HEK293 (cell line): ENCODE results near the gene DLX4.

Experiments used
- CTCF ChIA-PET: fragments of 350-600 bp; formaldehyde crosslinking; extraction: SDS; loops from one replicate; lab custom pipeline; 2021; ENCODE audit warnings: antibody characterized with exemption; lab: Yijun Ruan, JAX
- POLR2A ChIA-PET: fragments of 300-600 bp; formaldehyde crosslinking; extraction: SDS; loops from one replicate; lab custom pipeline; 2020; ENCODE audit warnings: antibody characterized with exemption, inconsistent platforms; lab: Yijun Ruan, JAX
- H3K27ac ChIP-seq: fragments of 200-500 bp; sonication (Bioruptor generic); 2 replicates; pipeline ENCODE4 v1.5.1; 2014; ENCODE audit warnings: low read depth, low read length, control low read depth, inconsistent platforms; ENCODE audit errors: extremely low read depth
- H3K36me3 ChIP-seq, 2 experiments: fragments of 200-500 bp in 1 of 2; sonication (Bioruptor generic) in 1 of 2; 1 replicate in 1 of 2; 2 replicates in 1 of 2; pipeline ENCODE4 v1.5.1; 2014 to 2017; ENCODE audit warnings: inconsistent platforms in 2 of 2, low read length in 2 of 2; ENCODE audit not compliant: control insufficient read depth in 2 of 2, insufficient read depth in 1 of 2
- H3K4me1 ChIP-seq: fragments of 200-500 bp; sonication (Bioruptor generic); 2 replicates; pipeline ENCODE4 v1.5.1; 2014; ENCODE audit warnings: mild to moderate bottlenecking, low read length, inconsistent platforms; ENCODE audit not compliant: control insufficient read depth, insufficient read depth
- H3K4me3 ChIP-seq: 2 replicates; pipeline ENCODE4 v1.5.1; 2011; ENCODE audit warnings: low read depth, mild to moderate bottlenecking, control low read depth, low read length, moderate library complexity
- H3K9me3 ChIP-seq: fragments of 200-500 bp; sonication (Bioruptor generic); 2 replicates; pipeline ENCODE4 v1.5.1; 2014; ENCODE audit warnings: low read depth, low read length, inconsistent platforms; ENCODE audit not compliant: control insufficient read depth, insufficient read depth
- EGR2 ChIP-seq: fragments of 450-650 bp; formaldehyde crosslinking; IDR thresholded peaks from 2 replicates; pipeline ENCODE4 v1.5.1; 2016; ENCODE audit warnings: low read depth, missing biosample characterization, missing genetic modification characterization
- GLIS2 ChIP-seq: fragments of 450-650 bp; formaldehyde crosslinking; IDR thresholded peaks from 2 replicates; pipeline ENCODE4 v1.5.1; 2016; ENCODE audit warnings: missing biosample characterization, missing genetic modification characterization
- HOXD13 ChIP-seq: sonication (generic); formaldehyde crosslinking; IDR thresholded peaks from 2 replicates; pipeline ENCODE4 v1.8.0; 2022; ENCODE audit warnings: missing genetic modification reagents, borderline replicate concordance
- MEIS1 ChIP-seq: sonication (generic); formaldehyde crosslinking; IDR thresholded peaks from 2 replicates; pipeline ENCODE4 v1.8.1; 2022; ENCODE audit warnings: missing genetic modification reagents, mild to moderate bottlenecking, borderline replicate concordance
- YY2 ChIP-seq: fragments of 450-650 bp; formaldehyde crosslinking; IDR thresholded peaks from 2 replicates; pipeline ENCODE4 v1.5.1; 2016; ENCODE audit warnings: missing biosample characterization, missing genetic modification characterization
- ZFP41 ChIP-seq: fragments of 450-650 bp; formaldehyde crosslinking; IDR thresholded peaks from 2 replicates; pipeline ENCODE4 v1.5.1; 2016; ENCODE audit warnings: missing biosample characterization, missing genetic modification characterization, borderline replicate concordance
- ZNF114 ChIP-seq: fragments of 450-650 bp; formaldehyde crosslinking; IDR thresholded peaks from 2 replicates; pipeline ENCODE4 v1.5.0; 2017; ENCODE audit warnings: missing biosample characterization, missing genetic modification characterization
- ZNF132 ChIP-seq: fragments of 450-650 bp; formaldehyde crosslinking; IDR thresholded peaks from 2 replicates; pipeline ENCODE4 v1.5.1; 2017; ENCODE audit warnings: missing biosample characterization, missing genetic modification characterization, borderline replicate concordance
- ZNF211 ChIP-seq: fragments of 450-650 bp; formaldehyde crosslinking; IDR thresholded peaks from 2 replicates; pipeline ENCODE4 v1.5.1; 2016; ENCODE audit warnings: low read depth, missing biosample characterization, missing genetic modification characterization
- ZNF23 ChIP-seq: fragments of 450-650 bp; formaldehyde crosslinking; IDR thresholded peaks from 2 replicates; pipeline ENCODE4 v1.5.1; 2016; ENCODE audit warnings: missing biosample characterization, missing genetic modification characterization, borderline replicate concordance
- ZNF335 ChIP-seq: fragments of 450-650 bp; formaldehyde crosslinking; conservative IDR thresholded peaks from 2 replicates; pipeline ENCODE4 v1.5.1; 2016; ENCODE audit warnings: missing biosample characterization, missing genetic modification characterization
- ZNF416 ChIP-seq: fragments of 450-650 bp; formaldehyde crosslinking; IDR thresholded peaks from 2 replicates; pipeline ENCODE4 v1.5.1; 2016; ENCODE audit warnings: missing biosample characterization, missing genetic modification characterization
- ZNF521 ChIP-seq: fragments of 450-650 bp; formaldehyde crosslinking; IDR thresholded peaks from 2 replicates; pipeline ENCODE4 v1.5.1; 2017; ENCODE audit warnings: missing biosample characterization, mild to moderate bottlenecking, missing genetic modification characterization
- ZNF670 ChIP-seq: fragments of 450-650 bp; formaldehyde crosslinking; IDR thresholded peaks from 2 replicates; pipeline ENCODE4 v1.5.1; 2016; ENCODE audit warnings: missing biosample characterization, missing genetic modification characterization, low read depth
- ZNF791 ChIP-seq: fragments of 450-650 bp; formaldehyde crosslinking; IDR thresholded peaks from 2 replicates; pipeline ENCODE4 v1.5.1; 2016; ENCODE audit warnings: missing biosample characterization, missing genetic modification characterization
- ZSCAN16 ChIP-seq: fragments of 450-650 bp; formaldehyde crosslinking; IDR thresholded peaks from 2 replicates; pipeline ENCODE4 v1.5.1; 2016; ENCODE audit warnings: missing biosample characterization, missing genetic modification characterization
- TF ChIP-seq, protein P1 (sequence below): fragments of 450-650 bp; formaldehyde crosslinking; IDR thresholded peaks from 2 replicates; pipeline ENCODE4 v1.5.1; 2017; ENCODE audit warnings: missing biosample characterization, missing genetic modification characterization
- TF ChIP-seq, protein P2 (sequence below): fragments of 450-650 bp; formaldehyde crosslinking; IDR thresholded peaks from 2 replicates; pipeline ENCODE4 v1.5.1; 2016; ENCODE audit warnings: missing biosample characterization, missing genetic modification characterization
- TF ChIP-seq, protein P3 (sequence below): fragments of 450-650 bp; formaldehyde crosslinking; IDR thresholded peaks from 2 replicates; pipeline ENCODE4 v1.5.1; 2017; ENCODE audit warnings: missing biosample characterization, missing genetic modification characterization
- TF ChIP-seq, protein P4 (sequence below): fragments of 450-650 bp; formaldehyde crosslinking; IDR thresholded peaks from 2 replicates; pipeline ENCODE4 v1.5.1; 2016; ENCODE audit warnings: missing biosample characterization, missing genetic modification characterization

The DLX4 gene

DNA sequence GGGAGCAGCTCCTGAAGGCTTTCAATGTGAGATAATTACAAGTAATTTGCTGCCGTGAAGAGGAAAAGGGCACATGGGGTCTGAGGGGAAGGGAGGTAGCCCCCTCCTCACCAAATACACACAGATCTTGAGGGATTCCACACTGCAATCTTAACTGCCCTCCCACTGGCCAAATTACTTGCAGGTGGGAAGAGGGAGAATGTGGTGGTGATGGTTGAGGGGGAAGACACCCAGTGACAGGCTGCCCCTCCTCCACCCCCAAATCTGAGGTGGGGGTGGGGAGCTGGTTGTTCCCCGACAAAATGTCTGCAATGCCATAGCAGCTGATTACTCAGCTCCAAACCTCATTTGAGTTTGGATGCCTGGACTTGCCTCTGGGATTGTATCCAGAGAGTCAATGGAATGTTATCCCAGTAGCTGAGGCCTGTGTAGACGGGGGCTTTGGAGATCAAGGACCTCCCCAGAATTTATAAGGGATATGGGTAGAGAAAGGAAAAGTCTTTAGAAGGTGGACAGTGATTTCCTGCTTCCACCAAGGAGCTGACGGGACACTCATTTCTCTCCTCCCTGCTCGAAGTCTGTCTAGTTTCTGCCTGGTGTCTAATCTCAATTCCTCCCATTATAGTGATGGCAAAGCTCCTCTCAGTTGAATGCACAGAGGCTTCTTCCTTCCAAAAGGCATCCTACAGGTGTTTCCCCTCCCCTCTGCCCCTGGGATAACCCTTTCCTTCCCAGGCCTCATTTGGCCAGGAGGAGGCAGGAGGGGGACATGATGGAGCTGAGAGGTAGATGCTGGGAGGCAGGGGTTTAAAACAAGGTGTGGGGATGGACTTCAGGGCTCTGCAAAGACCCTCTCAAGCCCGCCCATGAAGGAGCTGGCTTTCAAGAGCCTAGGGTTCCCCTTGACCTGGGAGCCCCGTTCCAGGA lies 8.7 kb downstream of the DLX4 start (continued):
- TF ChIP-seq, protein P1, sequence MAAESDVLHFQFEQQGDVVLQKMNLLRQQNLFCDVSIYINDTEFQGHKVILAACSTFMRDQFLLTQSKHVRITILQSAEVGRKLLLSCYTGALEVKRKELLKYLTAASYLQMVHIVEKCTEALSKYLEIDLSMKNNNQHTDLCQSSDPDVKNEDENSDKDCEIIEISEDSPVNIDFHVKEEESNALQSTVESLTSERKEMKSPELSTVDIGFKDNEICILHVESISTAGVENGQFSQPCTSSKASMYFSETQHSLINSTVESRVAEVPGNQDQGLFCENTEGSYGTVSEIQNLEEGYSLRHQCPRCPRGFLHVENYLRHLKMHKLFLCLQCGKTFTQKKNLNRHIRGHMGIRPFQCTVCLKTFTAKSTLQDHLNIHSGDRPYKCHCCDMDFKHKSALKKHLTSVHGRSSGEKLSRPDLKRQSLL (tag by site-specific recombination): no peak
- TF ChIP-seq GLIS2 (tag by site-specific recombination) (no peak), ZNF791 (tag by site-specific recombination) (no peak), ZNF114 (tag by site-specific recombination) (no peak)
- TF ChIP-seq, protein P2, sequence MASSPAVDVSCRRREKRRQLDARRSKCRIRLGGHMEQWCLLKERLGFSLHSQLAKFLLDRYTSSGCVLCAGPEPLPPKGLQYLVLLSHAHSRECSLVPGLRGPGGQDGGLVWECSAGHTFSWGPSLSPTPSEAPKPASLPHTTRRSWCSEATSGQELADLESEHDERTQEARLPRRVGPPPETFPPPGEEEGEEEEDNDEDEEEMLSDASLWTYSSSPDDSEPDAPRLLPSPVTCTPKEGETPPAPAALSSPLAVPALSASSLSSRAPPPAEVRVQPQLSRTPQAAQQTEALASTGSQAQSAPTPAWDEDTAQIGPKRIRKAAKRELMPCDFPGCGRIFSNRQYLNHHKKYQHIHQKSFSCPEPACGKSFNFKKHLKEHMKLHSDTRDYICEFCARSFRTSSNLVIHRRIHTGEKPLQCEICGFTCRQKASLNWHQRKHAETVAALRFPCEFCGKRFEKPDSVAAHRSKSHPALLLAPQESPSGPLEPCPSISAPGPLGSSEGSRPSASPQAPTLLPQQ (tag by site-specific recombination): no peak
- TF ChIP-seq, all 188 proteins: peak for 5

DNA sequence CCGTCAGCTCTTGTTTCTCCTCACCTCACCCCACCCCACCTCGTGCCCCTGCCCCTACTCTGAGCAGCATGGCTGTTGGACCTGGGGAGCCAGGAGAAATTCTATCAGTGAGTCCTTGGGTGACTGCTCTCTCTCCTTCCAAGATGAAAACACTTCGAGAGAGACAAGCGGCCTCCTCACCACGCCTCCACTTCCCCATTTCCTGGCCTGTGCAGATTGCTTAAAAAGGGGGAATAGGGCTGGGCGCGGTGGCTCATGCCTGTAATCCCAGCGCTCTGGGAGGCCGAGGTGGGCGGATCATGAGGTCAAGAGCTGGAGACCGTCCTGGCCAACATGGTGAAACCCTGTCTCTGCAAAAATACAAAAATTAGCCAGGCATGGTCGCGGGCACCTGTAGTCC lies 9.5 kb downstream of the DLX4 start:
- H3K27ac ChIP-seq: no peak overlapping the region
- no peaks in the 10 kb centered on the region for H3K9me3 ChIP-seq
- peaks cover 35% of the 10 kb centered on the region for H3K4me1 ChIP-seq
- peaks cover 0 to 6% of the 10 kb centered on the region in 2 experiments; a peak in 1 of 3 replicates for H3K36me3 ChIP-seq
- TF ChIP-seq, protein P3, sequence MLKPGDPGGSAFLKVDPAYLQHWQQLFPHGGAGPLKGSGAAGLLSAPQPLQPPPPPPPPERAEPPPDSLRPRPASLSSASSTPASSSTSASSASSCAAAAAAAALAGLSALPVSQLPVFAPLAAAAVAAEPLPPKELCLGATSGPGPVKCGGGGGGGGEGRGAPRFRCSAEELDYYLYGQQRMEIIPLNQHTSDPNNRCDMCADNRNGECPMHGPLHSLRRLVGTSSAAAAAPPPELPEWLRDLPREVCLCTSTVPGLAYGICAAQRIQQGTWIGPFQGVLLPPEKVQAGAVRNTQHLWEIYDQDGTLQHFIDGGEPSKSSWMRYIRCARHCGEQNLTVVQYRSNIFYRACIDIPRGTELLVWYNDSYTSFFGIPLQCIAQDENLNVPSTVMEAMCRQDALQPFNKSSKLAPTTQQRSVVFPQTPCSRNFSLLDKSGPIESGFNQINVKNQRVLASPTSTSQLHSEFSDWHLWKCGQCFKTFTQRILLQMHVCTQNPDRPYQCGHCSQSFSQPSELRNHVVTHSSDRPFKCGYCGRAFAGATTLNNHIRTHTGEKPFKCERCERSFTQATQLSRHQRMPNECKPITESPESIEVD: no peak
- no peak for TF ChIP-seq ZSCAN16 (tag by site-specific recombination)
- 0 out of 2 replicates have a peak, but pooled peaks have one; percentile 11 for TF ChIP-seq EGR2 (tag by site-specific recombination)
- no peak for TF ChIP-seq ZNF416 (tag by site-specific recombination)
- TF ChIP-seq MEIS1 (CRISPR knock-in tag): no peak
- no peak for TF ChIP-seq ZNF521 (tag by site-specific recombination)
- TF ChIP-seq ZNF335 (tag by site-specific recombination): peak; percentile 17
- no peak for TF ChIP-seq ZNF23 (tag by site-specific recombination)
- TF ChIP-seq ZNF132 (tag by site-specific recombination): no peak
- TF ChIP-seq HOXD13: no peak
- no peak for TF ChIP-seq ZFP41 (tag by site-specific recombination)
- no peak for TF ChIP-seq ZNF211
- no peak for TF ChIP-seq ZNF670 (tag by site-specific recombination)
- TF ChIP-seq, protein P4, sequence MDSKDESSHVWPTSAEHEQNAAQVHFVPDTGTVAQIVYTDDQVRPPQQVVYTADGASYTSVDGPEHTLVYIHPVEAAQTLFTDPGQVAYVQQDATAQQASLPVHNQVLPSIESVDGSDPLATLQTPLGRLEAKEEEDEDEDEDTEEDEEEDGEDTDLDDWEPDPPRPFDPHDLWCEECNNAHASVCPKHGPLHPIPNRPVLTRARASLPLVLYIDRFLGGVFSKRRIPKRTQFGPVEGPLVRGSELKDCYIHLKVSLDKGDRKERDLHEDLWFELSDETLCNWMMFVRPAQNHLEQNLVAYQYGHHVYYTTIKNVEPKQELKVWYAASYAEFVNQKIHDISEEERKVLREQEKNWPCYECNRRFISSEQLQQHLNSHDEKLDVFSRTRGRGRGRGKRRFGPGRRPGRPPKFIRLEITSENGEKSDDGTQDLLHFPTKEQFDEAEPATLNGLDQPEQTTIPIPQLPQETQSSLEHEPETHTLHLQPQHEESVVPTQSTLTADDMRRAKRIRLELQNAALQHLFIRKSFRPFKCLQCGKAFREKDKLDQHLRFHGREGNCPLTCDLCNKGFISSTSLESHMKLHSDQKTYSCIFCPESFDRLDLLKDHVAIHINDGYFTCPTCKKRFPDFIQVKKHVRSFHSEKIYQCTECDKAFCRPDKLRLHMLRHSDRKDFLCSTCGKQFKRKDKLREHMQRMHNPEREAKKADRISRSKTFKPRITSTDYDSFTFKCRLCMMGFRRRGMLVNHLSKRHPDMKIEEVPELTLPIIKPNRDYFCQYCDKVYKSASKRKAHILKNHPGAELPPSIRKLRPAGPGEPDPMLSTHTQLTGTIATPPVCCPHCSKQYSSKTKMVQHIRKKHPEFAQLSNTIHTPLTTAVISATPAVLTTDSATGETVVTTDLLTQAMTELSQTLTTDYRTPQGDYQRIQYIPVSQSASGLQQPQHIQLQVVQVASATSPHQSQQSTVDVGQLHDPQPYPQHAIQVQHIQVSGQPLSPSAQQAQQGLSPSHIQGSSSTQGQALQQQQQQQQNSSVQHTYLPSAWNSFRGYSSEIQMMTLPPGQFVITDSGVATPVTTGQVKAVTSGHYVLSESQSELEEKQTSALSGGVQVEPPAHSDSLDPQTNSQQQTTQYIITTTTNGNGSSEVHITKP (tag by site-specific recombination): no peak
- TF ChIP-seq YY2 (tag by site-specific recombination): no peak
- POLR2A ChIA-PET: interaction anchor here (0.6 to 2.7 kb wide), 5 partner anchors 11 to 542 kb away, joined by 3 to 8 read pairs (median 4); partner anchors contain the start of gene DLX3
- no peak overlapping the region for H3K4me3 ChIP-seq
- CTCF ChIA-PET: interaction anchor here (0.6 to 9.1 kb wide), 9 partner anchors 8 to 571 kb away, joined by 3 to 112 read pairs (median 4); partner anchors contain the start of gene DLX3
